ENCODE results near the gene TOX2.

Gene TOX2

DNA sequence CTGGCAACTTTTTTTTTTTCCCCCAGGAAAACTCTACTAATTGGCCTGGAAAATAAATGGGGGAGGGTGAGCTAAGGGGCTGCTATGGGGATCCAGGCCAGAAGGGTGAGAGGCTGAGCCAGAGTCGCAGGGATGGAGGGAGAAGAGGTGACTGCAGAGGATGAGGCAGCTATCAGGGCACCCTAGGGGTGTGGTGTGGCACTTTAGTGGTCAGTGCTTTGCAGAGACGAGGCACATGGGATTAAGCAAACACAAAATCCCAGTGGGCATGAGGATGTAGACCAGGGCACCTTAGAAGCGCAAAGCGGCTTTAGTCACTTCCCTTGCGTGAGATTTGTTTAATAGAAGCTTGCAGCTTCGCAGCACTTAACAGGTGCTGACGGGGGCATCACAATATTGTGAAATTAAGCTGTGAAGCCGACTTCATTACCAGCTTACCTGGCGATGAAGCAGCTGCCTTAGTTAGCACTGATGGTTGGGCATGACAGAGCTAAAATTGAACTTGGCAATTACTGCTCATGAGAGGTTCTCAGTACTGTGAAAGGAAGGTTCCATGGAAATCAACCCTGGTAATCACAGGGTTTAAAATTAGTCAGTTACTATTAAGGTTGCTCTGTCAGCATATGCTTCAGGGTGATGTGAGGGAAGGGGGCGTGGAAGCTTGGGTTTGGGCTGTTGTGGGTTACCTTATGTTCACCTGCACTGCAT lies 26.0 kb downstream of the TOX2 start:
- ATAC-seq: peak; percentile 62 to 82

- no peak for ATAC-seq
These were observed 27.0 kb downstream of the TOX2 start for GRCh38 chr20:43941476-43942200.

DNA sequence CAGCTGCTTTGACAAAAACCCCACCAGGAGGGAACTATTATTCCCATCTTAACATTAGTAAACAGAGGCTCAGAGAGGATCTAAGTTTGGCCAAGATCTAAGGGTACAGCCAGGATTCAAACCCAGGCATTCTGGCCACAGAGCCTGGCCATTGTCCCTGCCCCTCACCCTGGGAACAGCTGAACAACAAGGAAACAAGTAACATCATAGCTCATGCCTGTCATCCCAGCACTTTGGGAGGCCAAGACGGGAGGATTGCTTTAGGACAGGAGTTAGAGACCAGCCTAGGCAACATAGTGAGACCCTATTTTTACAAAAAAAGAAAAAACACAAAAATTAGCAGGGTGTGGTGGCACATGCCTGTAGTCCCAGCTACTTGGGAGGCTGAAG lies 27.5 kb downstream of the TOX2 start:
- ATAC-seq: no peak

- peak; percentile 58 to 66 for ATAC-seq
These were observed 28.1 kb downstream of the TOX2 start for GRCh38 chr20:43942667-43943285.

DNA sequence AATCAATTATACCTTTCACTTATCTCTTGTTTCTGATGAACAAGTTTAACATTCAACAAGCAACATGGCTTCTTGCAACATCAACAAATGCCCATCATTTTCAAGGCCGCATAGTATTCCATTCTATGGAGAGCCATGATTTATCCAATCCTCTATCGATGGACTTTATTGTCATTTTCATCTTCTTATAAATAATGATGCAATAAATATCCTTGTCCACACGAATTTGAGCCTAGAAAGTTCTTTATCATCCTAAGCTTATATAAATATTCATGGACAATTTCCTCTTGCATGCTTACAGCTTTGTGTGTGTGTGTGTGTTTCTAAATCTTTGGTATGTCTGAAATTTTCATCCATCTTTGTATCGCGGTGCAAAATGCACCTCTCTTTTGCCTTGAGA lies 29.1 kb downstream of the TOX2 start:
- no peak for ATAC-seq

GRCh38 chr20:43944653-43945235 lies 30.1 kb downstream of the TOX2 start:
- ATAC-seq: no peak

GRCh38 chr20:43945391-43946205 lies 30.9 kb downstream of the TOX2 start:
- no peak for ATAC-seq

GRCh38 chr20:43946206-43946491 lies 31.5 kb downstream of the TOX2 start:
- ATAC-seq: no peak

GRCh38 chr20:43946659-43947315 lies 32.1 kb downstream of the TOX2 start:
- ATAC-seq: no peak

- no peak for ATAC-seq
These were observed 32.7 kb downstream of the TOX2 start for GRCh38 chr20:43947316-43947710.

- ATAC-seq: no peak
These were observed 33.8 kb downstream of the TOX2 start for GRCh38 chr20:43948455-43948854.

DNA sequence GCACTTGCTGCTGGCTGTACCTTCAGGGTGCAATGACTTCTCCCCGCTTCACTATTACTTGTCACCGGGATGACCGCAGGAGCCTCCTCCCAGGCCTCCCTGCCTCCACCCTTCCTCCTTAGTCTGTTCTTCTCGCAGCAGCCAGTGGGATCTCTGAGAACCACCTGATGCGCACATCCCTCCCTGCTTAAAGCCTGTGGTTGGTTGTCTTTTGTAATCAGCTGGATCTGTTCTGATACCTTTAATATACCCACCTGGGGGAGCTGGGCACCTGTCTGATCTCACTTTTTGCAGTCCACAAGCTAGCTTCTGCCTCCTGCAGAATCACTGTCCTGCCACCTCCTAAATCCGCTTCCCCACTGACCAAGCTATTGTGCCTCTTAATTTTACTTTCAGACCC lies 34.6 kb downstream of the TOX2 start:
- no peak for ATAC-seq

DNA sequence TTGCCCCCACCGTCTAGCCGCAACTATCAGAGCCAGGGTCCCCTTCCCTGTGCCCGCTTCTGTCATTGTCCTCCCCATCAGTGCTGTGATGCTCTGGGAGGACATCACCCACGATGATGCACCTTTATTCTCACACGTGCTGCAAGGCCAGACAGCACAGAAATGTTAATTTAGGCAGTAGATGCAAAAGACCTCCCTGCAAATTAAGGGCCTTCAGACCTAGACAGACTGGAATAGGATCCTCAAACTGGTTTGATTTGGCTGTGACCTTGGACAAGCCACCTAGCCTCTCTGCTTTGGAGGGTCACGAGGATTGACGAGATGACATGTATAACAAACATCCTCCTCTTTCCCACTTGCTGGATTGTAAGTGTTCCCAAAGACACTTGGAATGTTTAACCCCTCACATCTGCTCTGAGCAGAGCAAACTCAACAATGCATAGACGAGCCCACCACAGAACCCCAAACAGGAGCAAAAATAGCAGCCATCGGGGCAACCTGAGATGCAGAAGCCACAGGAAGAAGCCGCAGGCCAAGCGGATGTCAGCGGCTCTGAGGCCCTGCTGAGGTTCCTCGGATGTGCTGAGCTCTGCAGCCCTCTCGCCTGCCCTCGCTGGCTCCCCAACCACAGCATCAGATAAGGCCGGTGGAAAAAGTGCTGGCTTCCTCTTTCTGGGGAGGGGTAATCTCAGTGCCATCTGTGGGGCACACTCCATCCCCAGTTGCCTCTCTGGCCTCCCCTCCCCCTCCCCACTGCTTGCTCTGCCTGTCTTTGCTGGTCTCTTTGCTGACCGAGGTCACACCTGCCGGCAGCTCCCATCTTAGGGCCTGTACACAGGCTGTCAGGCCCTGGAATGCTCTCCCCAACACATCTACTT lies 35.3 kb downstream of the TOX2 start:
- ATAC-seq: peak; percentile 65 to 77

DNA sequence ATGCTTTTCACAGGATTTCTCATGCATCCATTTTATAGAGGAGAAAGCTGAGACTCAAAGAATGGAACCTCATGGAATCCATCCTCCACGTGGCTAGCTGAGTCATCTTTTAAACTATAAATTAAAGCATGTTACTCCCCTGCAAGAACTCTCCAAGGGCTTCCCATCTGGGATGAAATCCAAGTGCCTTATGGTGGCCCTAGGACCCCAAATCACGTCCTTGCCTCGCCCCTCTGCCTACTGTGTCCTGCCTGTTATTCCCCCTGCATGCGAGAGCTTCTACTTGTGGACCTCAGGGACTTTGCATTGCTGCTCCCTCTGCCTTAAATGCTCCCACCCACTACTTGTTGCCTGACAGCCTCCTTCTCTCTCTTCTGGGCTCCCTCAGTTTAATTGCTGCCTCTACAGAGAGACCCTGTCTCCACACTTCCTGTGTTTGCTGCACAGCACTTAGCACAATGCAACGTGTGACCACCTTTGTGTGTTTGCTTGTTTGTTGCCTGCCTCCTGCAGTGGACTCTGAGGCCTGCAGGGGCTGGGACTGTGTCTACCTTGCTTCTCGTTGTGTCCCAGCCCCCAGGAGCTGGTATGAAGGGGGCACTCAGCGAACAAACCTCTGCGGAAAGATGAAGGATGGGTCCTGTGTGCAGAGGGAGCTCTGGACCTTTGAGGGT lies 39.4 kb downstream of the TOX2 start:
- no peak for ATAC-seq

GRCh38 chr20:43954704-43955061 lies 40.0 kb downstream of the TOX2 start:
- ATAC-seq: no peak

GRCh38 chr20:43955062-43955749 lies 40.6 kb downstream of the TOX2 start:
- peak; percentile 93 to 94 for ATAC-seq

DNA sequence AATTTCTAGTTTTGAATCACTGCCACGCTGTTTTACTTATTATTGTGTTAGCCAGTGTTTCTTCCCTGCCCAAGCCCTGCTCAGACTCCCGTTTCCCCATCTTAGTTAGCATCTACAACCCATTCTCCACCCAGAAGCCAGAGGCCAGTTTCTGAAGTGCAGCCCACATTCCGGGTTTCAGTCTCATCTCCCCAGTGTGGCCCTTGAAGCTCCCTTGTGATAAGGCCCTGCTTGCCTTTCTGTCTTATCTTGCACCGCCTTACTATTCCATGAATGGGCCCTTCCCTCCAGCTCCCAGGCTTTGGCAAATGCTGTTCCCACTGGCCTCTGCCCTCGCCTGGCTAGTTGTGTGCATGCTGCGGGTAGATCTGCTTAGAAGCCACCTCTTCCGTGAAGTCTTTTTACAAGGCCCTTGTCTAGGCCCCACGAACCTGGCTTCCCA lies 41.1 kb downstream of the TOX2 start:
- no peak for ATAC-seq

- no peak for ATAC-seq
These were observed 42.7 kb downstream of the TOX2 start for GRCh38 chr20:43957392-43957791.

- no peak for ATAC-seq
These were observed 44.0 kb downstream of the TOX2 start for GRCh38 chr20:43958626-43959025.

All from activated CD4-positive, CD25-positive, alpha-beta regulatory T cell treated with anti-CD3 and anti-CD28 coated beads, Interleukin-2, amount 50 U/mL, for 24 hours (primary cell).